ENCODE results near the gene CREBRF. TPM values are rescaled to one million over a fixed set of nuclear protein-coding genes. Genes with fewer than 3 reads are reported as not detected.
A peak's percentile ranks its signal among the peaks of the same experiment; 100 is the strongest.

CREBRF gene
- total and polyA plus RNA-seq, 2 experiments from 2014 or later, result 2.0 to 3.5 TPM

- H4K20me1 ChIP-seq (replicated peaks; ENCODE audit: insufficient read depth), result no peaks in the 10 kb centered on the region
- H3K79me2 ChIP-seq (replicated peaks; ENCODE audit: insufficient read depth), result 0 out of 2 replicates have a peak, but pooled peaks cover 3% of the 10 kb centered on the region
- H3F3A ChIP-seq (replicated peaks; ENCODE audit: low read depth), result no peaks in the 10 kb centered on the region
- H3K36me3 Mint-ChIP-seq (ENCODE audit: low read depth), result no peaks in the 10 kb centered on the region
- H3K4me1 Mint-ChIP-seq, result peaks cover 16% of the 10 kb centered on the region
- no peaks in the 10 kb centered on the region for H3K36me3 ChIP-seq (ENCODE audit: insufficient read depth)
- peak overlapping the region; percentile 99 for H3K27ac ChIP-seq (ENCODE audit: low read depth)
- peak overlapping the region; percentile 96 for H3K27ac Mint-ChIP-seq
- peak overlapping the region; percentile 77 for H3K4me3 ChIP-seq
- no peaks in the 10 kb centered on the region for H3K27me3 ChIP-seq (ENCODE audit: insufficient read depth)
- H3K27me3 Mint-ChIP-seq (ENCODE audit: insufficient read depth, low read depth, poor library complexity), result peaks cover 4% of the 10 kb centered on the region
- peak overlapping the region; percentile 94 for H2AFZ ChIP-seq
- peak overlapping the region; percentile 94 for H3K4me3 Mint-ChIP-seq
- H3K4me2 ChIP-seq, result peak overlapping the region; percentile 89
- H3K9me3 Mint-ChIP-seq, result no peaks in the 10 kb centered on the region
- peak; percentile 77 for TF ChIP-seq POLR2AphosphoS5 (IDR thresholded peaks at IDR 0.05; ENCODE audit: low read depth)
- TF ChIP-seq ETS1 (IDR thresholded peaks at IDR 0.05), result peak; percentile 67; the same call in 1 of the 2 replicates
- TF ChIP-seq CREB1 (CRISPR knock-in tag; IDR thresholded peaks at IDR 0.05; ENCODE audit: low read depth), result peak; percentile 71
- no peak for TF ChIP-seq ZNF331 (CRISPR knock-in tag; IDR thresholded peaks at IDR 0.05; ENCODE audit: low read depth)
- TF ChIP-seq CTCF (conservative IDR thresholded peaks at IDR 0.05; ENCODE audit: low read depth in 2 of 2), result 0 out of 4 replicates have a peak, but pooled peaks of 1 of the 2 experiments have one; percentile 4
- no peak for TF ChIP-seq NANOG (IDR thresholded peaks at IDR 0.05; ENCODE audit: borderline replicate concordance)
- no peak for TF ChIP-seq EZH2 (IDR thresholded peaks at IDR 0.05; ENCODE audit: low read depth, unreplicated experiment)
- H3K9me2 ChIP-seq (ENCODE audit: insufficient read depth), result no peaks in the 10 kb centered on the region
- ATAC-seq (peak; percentile 86), DNase-seq (ENCODE audit: low spot score) (peak; percentile 100)
- peaks cover 21% of the 10 kb centered on the region for H3K4me1 ChIP-seq (ENCODE audit: insufficient read depth)
Observed at GRCh38 chr5:173057062-173057924, 1.1 kb downstream of the CREBRF start.

GRCh38 chr5:173062141-173062540 lies 6.0 kb downstream of the CREBRF start:
- no peaks in the 10 kb centered on the region for H3F3A ChIP-seq (replicated peaks; ENCODE audit: low read depth)
- H3K36me3 ChIP-seq (ENCODE audit: insufficient read depth), result no peaks in the 10 kb centered on the region
- Mint-ChIP-seq H3K4me1 (peaks cover 2% of the 10 kb centered on the region; the same call in 1 of the 3 replicates), H3K36me3 (ENCODE audit: low read depth) (no peaks in the 10 kb centered on the region), H3K27me3 (ENCODE audit: insufficient read depth, low read depth, poor library complexity) (peaks cover 2% of the 10 kb centered on the region), H3K9me3 (no peaks in the 10 kb centered on the region), H3K27ac (no peak overlapping the region), H3K4me3 (no peak overlapping the region)
- no peaks in the 10 kb centered on the region for H4K20me1 ChIP-seq (replicated peaks; ENCODE audit: insufficient read depth)
- no peaks in the 10 kb centered on the region for H3K27me3 ChIP-seq (ENCODE audit: insufficient read depth)
- H3K27ac ChIP-seq (ENCODE audit: low read depth), result no peak overlapping the region
- no peak overlapping the region for H2AFZ ChIP-seq
- DNase-seq (ENCODE audit: low spot score) (no peak), ATAC-seq (no peak)
- H3K4me1 ChIP-seq (ENCODE audit: insufficient read depth), result peaks cover 6% of the 10 kb centered on the region
- no peaks in the 10 kb centered on the region for H3K9me2 ChIP-seq (ENCODE audit: insufficient read depth)
- no peak overlapping the region for H3K4me3 ChIP-seq
- no peak overlapping the region for H3K4me2 ChIP-seq
- H3K79me2 ChIP-seq (replicated peaks; ENCODE audit: insufficient read depth), result 0 out of 2 replicates have a peak, but pooled peaks cover 3% of the 10 kb centered on the region
- TF ChIP-seq NANOG (IDR thresholded peaks at IDR 0.05; ENCODE audit: borderline replicate concordance), result no peak
- TF ChIP-seq STAT1 (IDR thresholded peaks at IDR 0.05; ENCODE audit: unreplicated experiment), result no peak
- no peak for TF ChIP-seq CREB1 (CRISPR knock-in tag; IDR thresholded peaks at IDR 0.05; ENCODE audit: low read depth)
